GM21528 (cell line): ENCODE results near the gene PNPLA7.
"Not testable (repeated sequence)": the region's sequence is repeated elsewhere in the genome, so short reads cannot be mapped to it uniquely, and the experiment has no call there.

Experiments
- ATAC-seq: cut with Tn5 transposase; IDR thresholded peaks from one replicate; pipeline ENCODE4 v1.9.1; 2021; ENCODE audit warnings: mild to moderate bottlenecking, moderate library complexity; ENCODE audit not compliant: unreplicated experiment, low FRiP score

The PNPLA7 gene

GRCh38 chr9:137575716-137576411 is 25.7 kb upstream of the PNPLA7 start:
- no peak for ATAC-seq

GRCh38 chr9:137575364-137575715 is 25.1 kb upstream of the PNPLA7 start:
- ATAC-seq = no peak

GRCh38 chr9:137574192-137574591 is 24.0 kb upstream of the PNPLA7 start:
- ATAC-seq = no peak

GRCh38 chr9:137570566-137570965 is 20.4 kb upstream of the PNPLA7 start:
- ATAC-seq = no peak

GRCh38 chr9:137569609-137570203 is 19.5 kb upstream of the PNPLA7 start:
- no peak for ATAC-seq

GRCh38 chr9:137568445-137568844 is 18.2 kb upstream of the PNPLA7 start:
- ATAC-seq = not testable (repeated sequence)

- no peak for ATAC-seq
These were observed 14.7 kb upstream of the PNPLA7 start for GRCh38 chr9:137564817-137565411.

- ATAC-seq = no peak
These were observed 13.9 kb upstream of the PNPLA7 start for GRCh38 chr9:137564134-137564533.

- no peak for ATAC-seq
These were observed 7.9 kb upstream of the PNPLA7 start for GRCh38 chr9:137558127-137558526.

GRCh38 chr9:137556069-137556838 is 6.1 kb upstream of the PNPLA7 start:
- ATAC-seq = no peak

- no peak for ATAC-seq
These were observed 5.0 kb upstream of the PNPLA7 start for GRCh38 chr9:137555179-137555578.

- ATAC-seq = no peak
These were observed 4.1 kb upstream of the PNPLA7 start for GRCh38 chr9:137554349-137554748.

GRCh38 chr9:137553654-137554053 is 3.5 kb upstream of the PNPLA7 start:
- not testable (repeated sequence) for ATAC-seq

- ATAC-seq = peak; percentile 13
These were observed 2.0 kb upstream of the PNPLA7 start for GRCh38 chr9:137552022-137552768.

GRCh38 chr9:137551264-137552021 is 1.2 kb upstream of the PNPLA7 start, which contains the start of gene MRPL41:
TSS of gene MRPL41 (plus strand) at chr9:137551879. CDS start at chr9:137552082, 203 bp downstream.
- ATAC-seq = peak; percentile 70

- not testable (repeated sequence) for ATAC-seq
These were observed 709 bp upstream of the PNPLA7 start for GRCh38 chr9:137550958-137551263.

- no peak for ATAC-seq
These were observed 2.3 kb downstream of the PNPLA7 start for GRCh38 chr9:137547687-137548543.

GRCh38 chr9:137545123-137545522 is 5.1 kb downstream of the PNPLA7 start:
- no peak for ATAC-seq

- ATAC-seq = no peak
These were observed 5.9 kb downstream of the PNPLA7 start for GRCh38 chr9:137544176-137544760.
